ENCODE measurements around the gene MGMT. TPM values are rescaled to one million over a fixed set of nuclear protein-coding genes. Genes with fewer than 3 reads are reported as not detected.

The MGMT gene
- total and polyA plus RNA-seq, 2 of the 4 experiments (the other 2 are of a cell fraction) = 11.5 to 17.8 TPM

DNA sequence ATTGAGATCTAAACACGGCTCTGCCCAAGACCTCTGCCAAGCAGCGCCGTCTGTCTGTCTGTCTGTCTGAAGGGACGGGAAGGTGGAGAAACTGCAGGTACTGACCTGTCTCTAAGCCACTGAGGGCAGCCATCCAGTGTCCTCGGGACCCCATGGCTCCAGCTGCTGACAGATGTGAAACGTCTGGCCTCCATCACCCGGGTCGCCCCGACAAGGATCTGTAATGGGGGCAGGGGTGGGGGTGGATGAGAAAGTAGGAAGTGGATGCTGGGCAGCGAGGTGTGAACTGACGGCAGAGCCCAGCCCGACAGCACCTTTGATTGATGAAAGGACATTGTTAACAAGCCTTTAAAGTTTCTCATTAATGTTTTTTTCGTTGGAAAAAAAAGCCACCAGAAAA lies 304.0 kb downstream of the MGMT start:
- Histone ChIP-seq H3K23ac (ENCODE audit: low read depth, low read length) (no peak overlapping the region), H2BK120ac (ENCODE audit: low read depth, low read length) (no peak overlapping the region), H2BK5ac (ENCODE audit: low read depth, low read length, poor library complexity, severe bottlenecking) (no peak overlapping the region), H4K8ac (ENCODE audit: low read depth in 2 of 2, low read length in 2 of 2) (no peak overlapping the region), H3K9me3 (ENCODE audit: control insufficient read depth, insufficient read depth, low read length) (peaks cover 42% of the 10 kb centered on the region), H3K36me3 (ENCODE audit: control insufficient read depth, insufficient read depth, low read length) (no peaks in the 10 kb centered on the region), H4K5ac (ENCODE audit: low read depth, low read length) (no peak overlapping the region), H3K4ac (ENCODE audit: low read depth, low read length) (no peak overlapping the region), H3K27me3 (ENCODE audit: control insufficient read depth, insufficient read depth, low read length) (no peaks in the 10 kb centered on the region), H2AK5ac (ENCODE audit: low read depth, low read length) (no peak overlapping the region), H3K4me3 (ENCODE audit: insufficient read depth, low read depth, low read length) (no peak overlapping the region), H4K91ac (ENCODE audit: insufficient read depth, low read depth, low read length) (no peak overlapping the region), H3K4me2 (ENCODE audit: low read depth, low read length) (no peak overlapping the region), H3K79me1 (ENCODE audit: low read depth in 1 of 2, low read length in 2 of 2) (no peaks in the 10 kb centered on the region), H4K20me1 (ENCODE audit: insufficient read depth, low read length) (no peaks in the 10 kb centered on the region), H2AK9ac (replicated peaks; ENCODE audit: low read depth, low read length, poor library complexity) (no peak overlapping the region), H3K9me1 (ENCODE audit: insufficient read depth, low read length) (no peaks in the 10 kb centered on the region), H3K18ac (ENCODE audit: low read depth, low read length) (no peak overlapping the region), H3K4me1 (ENCODE audit: control insufficient read depth, insufficient read depth, low read length) (no peaks in the 10 kb centered on the region), H2AFZ (replicated peaks; ENCODE audit: low read length, poor library complexity) (no peak overlapping the region), H2BK15ac (ENCODE audit: low read depth, low read length) (no peak overlapping the region), H3K9ac (ENCODE audit: low read depth, low read length) (no peak overlapping the region), H3K14ac (replicated peaks; ENCODE audit: low read depth, low read length) (no peak overlapping the region), H3K27ac (ENCODE audit: insufficient read depth, low read length) (no peak overlapping the region), H2BK20ac (ENCODE audit: low read depth, low read length) (no peak overlapping the region), H3K56ac (ENCODE audit: extremely low read depth, insufficient read depth, low read length) (no peak overlapping the region)
- dilution Hi-C loops (cut with HindIII; ENCODE audit: low sequenced_read_pairs, unreplicated experiment) = no loop called here
- BruUV-seq (replicated peaks) = no TSS peak
- DNase-seq (no peak), ATAC-seq (ENCODE audit: low read depth) (no peak)
- WGBS, 2 experiments (ENCODE audit: extremely low coverage in 2 of 2, insufficient read length in 1 of 2) = 26% methylated on average over 4 of the region's 13 CpGs; no CpG with 5 or more reads in 1 of the 2 experiments
- TF ChIP-seq RAD21 (IDR thresholded peaks at IDR 0.05; ENCODE audit: low read length) (no peak), MAZ (IDR thresholded peaks at IDR 0.05; ENCODE audit: borderline replicate concordance, low read depth, low read length) (no peak), FOS (IDR thresholded peaks at IDR 0.05; ENCODE audit: low read depth, low read length) (no peak), POLR2A (IDR thresholded peaks at IDR 0.05; ENCODE audit: low read depth, low read length) (no peak), MAFK (IDR thresholded peaks at IDR 0.05; ENCODE audit: low read depth, low read length) (no peak), MXI1 (IDR thresholded peaks at IDR 0.05; ENCODE audit: borderline replicate concordance, low read depth, low read length) (no peak), RCOR1 (IDR thresholded peaks at IDR 0.05; ENCODE audit: insufficient replicate concordance, low read length) (no peak), BHLHE40 (IDR thresholded peaks at IDR 0.05; ENCODE audit: low read depth, low read length) (no peak), NFE2L2 (IDR thresholded peaks at IDR 0.05; ENCODE audit: low read depth, low read length) (no peak), RFX5 (IDR thresholded peaks at IDR 0.05; ENCODE audit: low read depth, low read length) (no peak), SMC3 (IDR thresholded peaks at IDR 0.05; ENCODE audit: low read depth, low read length) (no peak), CEBPB (IDR thresholded peaks at IDR 0.05; ENCODE audit: low read depth, low read length) (no peak), CHD1 (IDR thresholded peaks at IDR 0.05; ENCODE audit: low read depth, low read length) (no peak)
- TF ChIP-seq, protein P1, sequence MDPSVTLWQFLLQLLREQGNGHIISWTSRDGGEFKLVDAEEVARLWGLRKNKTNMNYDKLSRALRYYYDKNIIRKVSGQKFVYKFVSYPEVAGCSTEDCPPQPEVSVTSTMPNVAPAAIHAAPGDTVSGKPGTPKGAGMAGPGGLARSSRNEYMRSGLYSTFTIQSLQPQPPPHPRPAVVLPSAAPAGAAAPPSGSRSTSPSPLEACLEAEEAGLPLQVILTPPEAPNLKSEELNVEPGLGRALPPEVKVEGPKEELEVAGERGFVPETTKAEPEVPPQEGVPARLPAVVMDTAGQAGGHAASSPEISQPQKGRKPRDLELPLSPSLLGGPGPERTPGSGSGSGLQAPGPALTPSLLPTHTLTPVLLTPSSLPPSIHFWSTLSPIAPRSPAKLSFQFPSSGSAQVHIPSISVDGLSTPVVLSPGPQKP (IDR thresholded peaks at IDR 0.05; ENCODE audit: borderline replicate concordance, low read depth, low read length) = no peak
- TF ChIP-seq, protein P2, sequence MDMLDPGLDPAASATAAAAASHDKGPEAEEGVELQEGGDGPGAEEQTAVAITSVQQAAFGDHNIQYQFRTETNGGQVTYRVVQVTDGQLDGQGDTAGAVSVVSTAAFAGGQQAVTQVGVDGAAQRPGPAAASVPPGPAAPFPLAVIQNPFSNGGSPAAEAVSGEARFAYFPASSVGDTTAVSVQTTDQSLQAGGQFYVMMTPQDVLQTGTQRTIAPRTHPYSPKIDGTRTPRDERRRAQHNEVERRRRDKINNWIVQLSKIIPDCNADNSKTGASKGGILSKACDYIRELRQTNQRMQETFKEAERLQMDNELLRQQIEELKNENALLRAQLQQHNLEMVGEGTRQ (IDR thresholded peaks at IDR 0.05; ENCODE audit: low read depth, low read length) = no peak
- TF ChIP-seq, protein P3, sequence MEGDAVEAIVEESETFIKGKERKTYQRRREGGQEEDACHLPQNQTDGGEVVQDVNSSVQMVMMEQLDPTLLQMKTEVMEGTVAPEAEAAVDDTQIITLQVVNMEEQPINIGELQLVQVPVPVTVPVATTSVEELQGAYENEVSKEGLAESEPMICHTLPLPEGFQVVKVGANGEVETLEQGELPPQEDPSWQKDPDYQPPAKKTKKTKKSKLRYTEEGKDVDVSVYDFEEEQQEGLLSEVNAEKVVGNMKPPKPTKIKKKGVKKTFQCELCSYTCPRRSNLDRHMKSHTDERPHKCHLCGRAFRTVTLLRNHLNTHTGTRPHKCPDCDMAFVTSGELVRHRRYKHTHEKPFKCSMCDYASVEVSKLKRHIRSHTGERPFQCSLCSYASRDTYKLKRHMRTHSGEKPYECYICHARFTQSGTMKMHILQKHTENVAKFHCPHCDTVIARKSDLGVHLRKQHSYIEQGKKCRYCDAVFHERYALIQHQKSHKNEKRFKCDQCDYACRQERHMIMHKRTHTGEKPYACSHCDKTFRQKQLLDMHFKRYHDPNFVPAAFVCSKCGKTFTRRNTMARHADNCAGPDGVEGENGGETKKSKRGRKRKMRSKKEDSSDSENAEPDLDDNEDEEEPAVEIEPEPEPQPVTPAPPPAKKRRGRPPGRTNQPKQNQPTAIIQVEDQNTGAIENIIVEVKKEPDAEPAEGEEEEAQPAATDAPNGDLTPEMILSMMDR (conservative IDR thresholded peaks at IDR 0.05; ENCODE audit: low read depth, low read length) = no peak
- ChIA-PET POLR2A (ENCODE audit: unreplicated experiment) (no interaction called here), CTCF (interaction anchor here (0.6 kb wide), 1 partner anchor 636 kb away, joined by 4 read pairs; no protein-coding TSS in a partner anchor)
- in situ Hi-C loops (cut with MboI; ENCODE audit: low sequenced_read_pairs) = no loop called here
- intact Hi-C loops (cut with micrococcal nuclease) = no loop called here

Data from IMR-90 (cell line).